ENCODE data around the gene DIAPH3. TPM values are rescaled to one million over a fixed set of nuclear protein-coding genes. Genes with fewer than 3 reads are reported as not detected.

The DIAPH3 gene
- polyA plus RNA-seq, 3 donors, result 0.04 to 0.09 TPM; not detected in 1

DNA sequence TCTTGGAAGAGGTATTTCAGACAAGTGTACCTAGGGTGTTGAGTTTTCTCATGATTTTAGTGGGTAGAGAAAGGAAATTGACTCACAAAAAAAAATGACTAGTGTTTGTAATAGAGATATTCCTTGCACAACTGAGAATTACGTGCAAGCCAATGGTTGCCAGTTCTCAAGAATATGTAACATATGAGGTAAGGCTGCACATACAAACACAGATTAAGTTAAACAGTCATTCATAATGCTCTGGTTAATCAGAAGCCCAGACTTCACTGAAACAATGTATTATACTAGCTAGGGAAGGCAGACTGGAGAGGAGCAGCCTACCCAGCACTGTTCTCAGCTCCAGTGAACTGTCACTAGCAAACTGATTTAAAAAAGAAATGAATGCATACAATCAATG, 418.3 kb downstream of the DIAPH3 start:
- Mint-ChIP-seq H3K4me3 (no peak overlapping the region), H3K36me3 (peaks cover 0 to 2% of the 10 kb centered on the region in 2 donors), H3K9me3 (peaks cover 0 to 2% (median 0%) of the 10 kb centered on the region in 7 donors), H3K4me1 (no peaks in the 10 kb centered on the region), H3K27me3 (ENCODE audit: low read depth in 3 of 3) (peaks cover 1 to 2% (median 1%) of the 10 kb centered on the region in 3 donors), H3K27ac (no peak overlapping the region)
- H3K4me3 ChIP-seq (replicated peaks in 1 of 3; ENCODE audit: low read depth in 2 of 3, low read length in 3 of 3), result no peak overlapping the region
- no peaks in the 10 kb centered on the region for H3K27me3 ChIP-seq (ENCODE audit: control insufficient read depth in 2 of 2, insufficient read depth in 2 of 2, low read length in 2 of 2)
- no CpG with 5 or more reads among the region's 1 CpG for WGBS (ENCODE audit: insufficient coverage)
- H4K20me1 ChIP-seq (ENCODE audit: insufficient read depth, low read length), result no peaks in the 10 kb centered on the region
- H3K4me2 ChIP-seq (replicated peaks; ENCODE audit: extremely low read depth, low read length, poor library complexity, severe bottlenecking), result no peak overlapping the region
- H3K79me2 ChIP-seq (ENCODE audit: insufficient read depth, low read length), result no peaks in the 10 kb centered on the region
- TF ChIP-seq, protein P1, sequence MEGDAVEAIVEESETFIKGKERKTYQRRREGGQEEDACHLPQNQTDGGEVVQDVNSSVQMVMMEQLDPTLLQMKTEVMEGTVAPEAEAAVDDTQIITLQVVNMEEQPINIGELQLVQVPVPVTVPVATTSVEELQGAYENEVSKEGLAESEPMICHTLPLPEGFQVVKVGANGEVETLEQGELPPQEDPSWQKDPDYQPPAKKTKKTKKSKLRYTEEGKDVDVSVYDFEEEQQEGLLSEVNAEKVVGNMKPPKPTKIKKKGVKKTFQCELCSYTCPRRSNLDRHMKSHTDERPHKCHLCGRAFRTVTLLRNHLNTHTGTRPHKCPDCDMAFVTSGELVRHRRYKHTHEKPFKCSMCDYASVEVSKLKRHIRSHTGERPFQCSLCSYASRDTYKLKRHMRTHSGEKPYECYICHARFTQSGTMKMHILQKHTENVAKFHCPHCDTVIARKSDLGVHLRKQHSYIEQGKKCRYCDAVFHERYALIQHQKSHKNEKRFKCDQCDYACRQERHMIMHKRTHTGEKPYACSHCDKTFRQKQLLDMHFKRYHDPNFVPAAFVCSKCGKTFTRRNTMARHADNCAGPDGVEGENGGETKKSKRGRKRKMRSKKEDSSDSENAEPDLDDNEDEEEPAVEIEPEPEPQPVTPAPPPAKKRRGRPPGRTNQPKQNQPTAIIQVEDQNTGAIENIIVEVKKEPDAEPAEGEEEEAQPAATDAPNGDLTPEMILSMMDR (IDR thresholded peaks at IDR 0.05), result no peak
- H3K9me3 ChIP-seq (replicated peaks in 1 of 2; ENCODE audit: control insufficient read depth in 1 of 2, insufficient read depth in 1 of 2, low read length in 2 of 2), result no peaks in the 10 kb centered on the region
- no peak overlapping the region for H3K27ac ChIP-seq (ENCODE audit: low read depth in 1 of 2, low read length in 2 of 2)
- no peak overlapping the region for H3K9ac ChIP-seq (ENCODE audit: insufficient read depth, low read length, poor library complexity, severe bottlenecking)
- no peaks in the 10 kb centered on the region for H3K4me1 ChIP-seq (ENCODE audit: control insufficient read depth in 1 of 2, insufficient read depth in 2 of 2, low read length in 2 of 2)
- DNase-seq, result no peak
- intact Hi-C loops (cut with micrococcal nuclease), result no loop called here
- no peaks in the 10 kb centered on the region for H3K36me3 ChIP-seq (replicated peaks in 1 of 2; ENCODE audit: control insufficient read depth in 1 of 2, insufficient read depth in 2 of 2, low read length in 2 of 2)
- no peak overlapping the region for H2AFZ ChIP-seq (ENCODE audit: insufficient read depth, low read depth, low read length, poor library complexity, severe bottlenecking)

DNA sequence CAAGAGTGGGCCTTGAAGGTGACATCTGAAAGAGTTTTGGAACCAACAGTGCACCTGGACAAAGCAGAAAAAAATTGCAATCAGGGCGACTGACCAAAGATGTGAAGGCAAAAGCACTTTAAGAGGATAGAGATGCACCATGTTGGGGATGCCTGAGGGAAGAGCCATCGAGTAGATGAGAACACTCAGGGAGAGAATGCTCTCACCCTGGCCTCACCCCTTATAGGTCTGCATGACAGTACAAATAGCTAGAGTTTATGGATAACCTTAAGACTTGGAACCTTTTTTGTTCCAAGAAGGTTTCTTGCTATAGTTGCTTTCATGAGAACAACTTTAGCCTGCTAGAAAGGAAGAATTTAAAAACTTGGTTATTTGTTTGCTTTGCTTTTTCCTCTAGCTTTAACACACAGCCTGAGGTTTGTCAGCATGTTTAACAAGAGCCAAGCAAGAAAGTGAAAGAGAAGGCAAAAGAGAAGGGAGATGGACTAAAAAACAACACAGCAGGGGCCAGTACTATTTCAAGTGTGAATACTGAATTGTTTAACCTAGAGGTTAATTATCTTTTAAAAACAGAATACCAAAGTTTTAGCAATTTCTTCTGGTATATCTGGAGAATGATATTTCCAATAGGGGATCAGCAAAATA, 418.9 kb downstream of the DIAPH3 start:
- WGBS (ENCODE audit: insufficient coverage), result 71% methylated on average over 1 of the region's 2 CpGs
- H3K4me3 ChIP-seq (replicated peaks in 1 of 3; ENCODE audit: low read depth in 2 of 3, low read length in 3 of 3), result no peak overlapping the region
- H2AFZ ChIP-seq (ENCODE audit: insufficient read depth, low read depth, low read length, poor library complexity, severe bottlenecking), result no peak overlapping the region
- H3K4me3 Mint-ChIP-seq, result no peak overlapping the region
- H3K9me3 Mint-ChIP-seq, result peaks cover 0 to 2% (median 0%) of the 10 kb centered on the region in 7 donors
- no peaks in the 10 kb centered on the region for H3K9me3 ChIP-seq (replicated peaks in 1 of 2; ENCODE audit: control insufficient read depth in 1 of 2, insufficient read depth in 1 of 2, low read length in 2 of 2)
- peaks cover 1 to 2% (median 1%) of the 10 kb centered on the region in 3 donors for H3K27me3 Mint-ChIP-seq (ENCODE audit: low read depth in 3 of 3)
- no peaks in the 10 kb centered on the region for H3K36me3 ChIP-seq (replicated peaks in 1 of 2; ENCODE audit: control insufficient read depth in 1 of 2, insufficient read depth in 2 of 2, low read length in 2 of 2)
- peaks cover 0 to 2% of the 10 kb centered on the region in 2 donors for H3K36me3 Mint-ChIP-seq
- no peaks in the 10 kb centered on the region for H3K27me3 ChIP-seq (ENCODE audit: control insufficient read depth in 2 of 2, insufficient read depth in 2 of 2, low read length in 2 of 2)
- H3K27ac Mint-ChIP-seq, result no peak overlapping the region
- no peaks in the 10 kb centered on the region for H3K4me1 ChIP-seq (ENCODE audit: control insufficient read depth in 1 of 2, insufficient read depth in 2 of 2, low read length in 2 of 2)
- DNase-seq, result no peak
- intact Hi-C loops (cut with micrococcal nuclease), result no loop called here
- H3K27ac ChIP-seq (ENCODE audit: low read depth in 1 of 2, low read length in 2 of 2), result no peak overlapping the region
- H3K9ac ChIP-seq (ENCODE audit: insufficient read depth, low read length, poor library complexity, severe bottlenecking), result no peak overlapping the region
- no peaks in the 10 kb centered on the region for H4K20me1 ChIP-seq (ENCODE audit: insufficient read depth, low read length)
- no peaks in the 10 kb centered on the region for H3K79me2 ChIP-seq (ENCODE audit: insufficient read depth, low read length)
- TF ChIP-seq, protein P1 (IDR thresholded peaks at IDR 0.05), result no peak
- H3K4me1 Mint-ChIP-seq, result no peaks in the 10 kb centered on the region
- H3K4me2 ChIP-seq (replicated peaks; ENCODE audit: extremely low read depth, low read length, poor library complexity, severe bottlenecking), result no peak overlapping the region

All from CD14-positive monocyte (primary cell).